CD14-positive monocyte (primary cell): ENCODE measurements around the gene ABHD4. TPM values are rescaled to one million over a fixed set of nuclear protein-coding genes. Genes with fewer than 3 reads are reported as not detected.

Experiments
- DNase-seq, 3 donors: peaks; one replicate each; pipeline ENCODE4 v3.0.0-alpha.2; 2011 to 2022
- H2AFZ ChIP-seq: 2 replicates; pipeline ENCODE4 v1.6.0; 2012; ENCODE audit warnings: mild to moderate bottlenecking, low read depth, low read length, inconsistent platforms; ENCODE audit not compliant: insufficient read depth, poor library complexity, severe bottlenecking
- H3K27ac ChIP-seq, 2 donors: 1 replicate in 1 of 2; 2 replicates in 1 of 2; pipeline ENCODE4 v1.5.1; 2012 to 2013; ENCODE audit warnings: low read length in 2 of 2, control low read depth in 1 of 2, inconsistent platforms in 1 of 2, low read depth in 1 of 2, mild to moderate bottlenecking in 1 of 2
- H3K27me3 ChIP-seq, 2 donors: one replicate each; pipeline versions ENCODE4 v1.6.0 to v1.6.1; 2011 to 2013; ENCODE audit warnings: low read length in 2 of 2; ENCODE audit not compliant: control insufficient read depth in 2 of 2, insufficient read depth in 2 of 2
- H3K36me3 ChIP-seq, 2 donors: replicated peaks in 1 of 2; 1 replicate in 1 of 2; 2 replicates in 1 of 2; pipeline versions ENCODE4 v1.5.1 to v1.6.1; 2012 to 2013; ENCODE audit warnings: low read length in 2 of 2, control low read depth in 1 of 2, inconsistent platforms in 1 of 2, mild to moderate bottlenecking in 1 of 2; ENCODE audit not compliant: insufficient read depth in 2 of 2, control insufficient read depth in 1 of 2
- H3K4me1 ChIP-seq, 2 donors: 1 replicate in 1 of 2; 2 replicates in 1 of 2; pipeline versions ENCODE4 v1.5.1 to v1.6.1; 2012 to 2013; ENCODE audit warnings: low read length in 2 of 2, control low read depth in 1 of 2, inconsistent platforms in 1 of 2, mild to moderate bottlenecking in 1 of 2, moderate library complexity in 1 of 2; ENCODE audit not compliant: insufficient read depth in 2 of 2, control insufficient read depth in 1 of 2
- H3K4me2 ChIP-seq: replicated peaks from 2 replicates; pipeline ENCODE3; 2012; ENCODE audit warnings: low read length, moderate library complexity, mild to moderate bottlenecking; ENCODE audit not compliant: poor library complexity, severe bottlenecking; ENCODE audit errors: extremely low read depth
- H3K4me3 ChIP-seq, 3 experiments: fragments of 200-600 bp in 1 of 3; sonication (generic) in 1 of 3; replicated peaks in 1 of 3; 1 replicate in 2 of 3; 2 replicates in 1 of 3; pipeline ENCODE4 v1.5.1; 2011 to 2013; ENCODE audit warnings: low read length in 3 of 3, mild to moderate bottlenecking in 3 of 3, control low read depth in 2 of 3, low read depth in 2 of 3, inconsistent platforms in 1 of 3, moderate library complexity in 1 of 3
- H3K79me2 ChIP-seq: 2 replicates; pipeline ENCODE4 v1.6.0; 2012; ENCODE audit warnings: mild to moderate bottlenecking, control low read depth, inconsistent platforms, low read length, moderate library complexity; ENCODE audit not compliant: insufficient read depth
- H3K9ac ChIP-seq: 2 replicates; pipeline ENCODE4 v1.6.0; 2017; ENCODE audit warnings: low read length, mild to moderate bottlenecking; ENCODE audit not compliant: insufficient read depth, poor library complexity, severe bottlenecking
- H3K9me3 ChIP-seq, 2 donors: replicated peaks in 1 of 2; 1 replicate in 1 of 2; 2 replicates in 1 of 2; pipeline versions ENCODE4 v1.5.1 to v1.6.1; 2012 to 2013; ENCODE audit warnings: low read length in 2 of 2, control low read depth in 1 of 2; ENCODE audit not compliant: control insufficient read depth in 1 of 2, insufficient read depth in 1 of 2
- H4K20me1 ChIP-seq: 2 replicates; pipeline ENCODE4 v1.6.0; 2012; ENCODE audit warnings: mild to moderate bottlenecking, low read length, control low read depth, moderate library complexity; ENCODE audit not compliant: insufficient read depth
- H3K27ac Mint-ChIP-seq, 7 donors: one replicate each; pipeline ENCODE4 v1.8.0; 2020; ENCODE audit warnings: mild to moderate bottlenecking in 7 of 7, mixed read lengths in 7 of 7, moderate library complexity in 6 of 7, inconsistent platforms in 2 of 7
- H3K27me3 Mint-ChIP-seq, 3 donors: one replicate each; pipeline ENCODE4 v1.8.0; 2021 to 2022; ENCODE audit warnings: low read depth in 3 of 3, mild to moderate bottlenecking in 3 of 3, mixed read lengths in 3 of 3, moderate library complexity in 3 of 3, inconsistent platforms in 1 of 3
- H3K36me3 Mint-ChIP-seq, 2 donors: one replicate each; pipeline ENCODE4 v1.8.0; 2020; ENCODE audit warnings: mixed read lengths in 2 of 2, inconsistent platforms in 1 of 2, mild to moderate bottlenecking in 1 of 2
- H3K4me1 Mint-ChIP-seq: one replicate; pipeline ENCODE4 v1.8.0; 2020; ENCODE audit warnings: mild to moderate bottlenecking, mixed read lengths
- H3K4me3 Mint-ChIP-seq, 2 donors: one replicate each; pipeline ENCODE4 v1.8.0; 2020; ENCODE audit warnings: mild to moderate bottlenecking in 2 of 2, mixed read lengths in 2 of 2, moderate library complexity in 1 of 2
- H3K9me3 Mint-ChIP-seq, 7 donors: one replicate each; pipeline ENCODE4 v1.8.0; 2020 to 2022; ENCODE audit warnings: mixed read lengths in 7 of 7, mild to moderate bottlenecking in 6 of 7, moderate library complexity in 6 of 7, inconsistent platforms in 2 of 7
- WGBS: methylation state at CpG from one replicate; pipeline ENCODE4 v1.1.5; 2013; ENCODE audit warnings: missing lambda C conversion rate; ENCODE audit not compliant: insufficient coverage; 5-methylcytosine and 5-hydroxymethylcytosine counted together
- intact Hi-C, 2 donors: fragments of 100-400 bp; cut with micrococcal nuclease; formaldehyde crosslinking; loops; one replicate each; pipeline versions ENCODE4 v1.15.0 to v1.15.1; 2023
- polyA plus RNA-seq, 3 donors: library from polyadenylated mRNA; depleted of rRNA in 1 of 3; unstranded in 2 of 3; stranded (reverse) in 1 of 3; fragments of 300-500 nt in 2 of 3; fragments of >200 nt in 1 of 3; fragmentation: Illumina TruSeq in 2 of 3; gene quantifications; 1 replicate in 2 of 3; 2 replicates in 1 of 3; pipeline ENCODE4 v1.2.3, GENCODE V29; 2012 to 2021
- TF ChIP-seq, protein P1 (sequence below): fragments of 200-600 bp; IDR thresholded peaks from one replicate; pipeline ENCODE4 v1.8.0; 2022; ENCODE audit warnings: antibody characterized with exemption, mild to moderate bottlenecking

ABHD4 gene
- polyA plus RNA-seq, 3 donors = 9.4 to 13.4 (median 12.5) TPM

DNA sequence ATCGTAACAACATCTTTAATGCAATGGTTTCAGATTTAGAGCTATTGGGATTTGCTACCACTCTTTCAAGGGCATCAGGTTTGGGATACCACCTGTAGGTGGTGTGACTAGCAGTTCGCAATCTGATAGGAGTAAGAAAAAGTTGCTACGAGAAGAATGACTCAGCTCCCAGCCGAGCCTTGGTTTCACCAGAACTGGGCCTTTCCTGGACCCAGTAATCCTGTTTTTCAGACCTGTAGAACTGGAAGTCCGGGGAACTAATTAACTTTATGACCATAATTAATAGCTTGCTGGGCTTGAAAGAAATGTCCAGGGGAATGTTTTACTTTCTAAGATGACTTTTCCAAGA lies 770 bp downstream of the ABHD4 start:
- peaks cover 26 to 27% of the 10 kb centered on the region in 2 donors for H3K36me3 Mint-ChIP-seq
- peak overlapping the region; percentile 86 to 97 (median 92) for H3K27ac Mint-ChIP-seq
- H3K9me3 ChIP-seq = no peaks in the 10 kb centered on the region
- peaks cover 14 to 21% of the 10 kb centered on the region in 2 donors for H3K4me1 ChIP-seq
- peak overlapping the region; percentile 90 to 95 (median 94) for H3K4me3 ChIP-seq
- peak; percentile 16 to 64 (median 50) for DNase-seq
- H3K9me3 Mint-ChIP-seq = peaks cover 0 to 2% (median 0%) of the 10 kb centered on the region in 7 donors
- intact Hi-C loops = loop anchor here in 1 of 2 donors (5.0 kb wide), 2 partner anchors 48 to 168 kb away; partner anchors contain the start of gene OXA1L
- H3K27me3 ChIP-seq = peaks cover 2 to 6% of the 10 kb centered on the region in 2 donors
- H3K27me3 Mint-ChIP-seq = peaks cover 6 to 28% (median 23%) of the 10 kb centered on the region in 3 donors
- H3K27ac ChIP-seq = peak overlapping the region in 1 of 2 donors; percentile 81
- H3K9ac ChIP-seq = peak overlapping the region; percentile 79
- no peaks in the 10 kb centered on the region for H4K20me1 ChIP-seq
- H3K4me2 ChIP-seq = peak overlapping the region; percentile 96
- WGBS = 2% methylated on average over 3 of the region's 5 CpGs
- H2AFZ ChIP-seq = peak overlapping the region; percentile 97
- peak overlapping the region; percentile 98 for H3K4me3 Mint-ChIP-seq
- H3K79me2 ChIP-seq = no peaks in the 10 kb centered on the region
- peaks cover 24% of the 10 kb centered on the region for H3K4me1 Mint-ChIP-seq
- peaks cover 9 to 25% of the 10 kb centered on the region in 2 donors for H3K36me3 ChIP-seq
- TF ChIP-seq, protein P1, sequence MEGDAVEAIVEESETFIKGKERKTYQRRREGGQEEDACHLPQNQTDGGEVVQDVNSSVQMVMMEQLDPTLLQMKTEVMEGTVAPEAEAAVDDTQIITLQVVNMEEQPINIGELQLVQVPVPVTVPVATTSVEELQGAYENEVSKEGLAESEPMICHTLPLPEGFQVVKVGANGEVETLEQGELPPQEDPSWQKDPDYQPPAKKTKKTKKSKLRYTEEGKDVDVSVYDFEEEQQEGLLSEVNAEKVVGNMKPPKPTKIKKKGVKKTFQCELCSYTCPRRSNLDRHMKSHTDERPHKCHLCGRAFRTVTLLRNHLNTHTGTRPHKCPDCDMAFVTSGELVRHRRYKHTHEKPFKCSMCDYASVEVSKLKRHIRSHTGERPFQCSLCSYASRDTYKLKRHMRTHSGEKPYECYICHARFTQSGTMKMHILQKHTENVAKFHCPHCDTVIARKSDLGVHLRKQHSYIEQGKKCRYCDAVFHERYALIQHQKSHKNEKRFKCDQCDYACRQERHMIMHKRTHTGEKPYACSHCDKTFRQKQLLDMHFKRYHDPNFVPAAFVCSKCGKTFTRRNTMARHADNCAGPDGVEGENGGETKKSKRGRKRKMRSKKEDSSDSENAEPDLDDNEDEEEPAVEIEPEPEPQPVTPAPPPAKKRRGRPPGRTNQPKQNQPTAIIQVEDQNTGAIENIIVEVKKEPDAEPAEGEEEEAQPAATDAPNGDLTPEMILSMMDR = no peak

DNA sequence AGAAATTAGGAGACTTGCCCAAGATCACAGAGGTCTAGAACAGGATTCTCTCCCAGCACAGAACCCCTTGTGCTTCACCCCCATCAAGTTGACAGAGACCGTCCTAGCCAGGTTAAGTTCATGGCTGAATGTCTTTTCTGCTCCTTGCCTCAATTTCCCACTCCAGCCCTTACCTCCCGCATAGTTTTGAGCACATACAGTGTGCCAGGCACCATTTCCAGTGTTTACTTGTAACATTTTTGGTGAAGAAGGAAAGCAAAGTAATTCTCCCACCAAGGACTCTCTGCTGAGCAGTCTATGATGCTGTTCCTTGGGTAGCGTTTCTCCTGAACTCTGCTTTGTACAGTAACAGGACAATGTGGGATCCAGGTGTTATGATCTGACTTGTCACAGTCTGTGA lies 1.2 kb downstream of the ABHD4 start:
- peak overlapping the region; percentile 96 for H3K4me2 ChIP-seq
- H3K4me3 ChIP-seq = peak overlapping the region in 1 of 3 experiments; percentile 90
- intact Hi-C loops = loop anchor here in 1 of 2 donors (5.0 kb wide), 2 partner anchors 48 to 168 kb away; partner anchors contain the start of gene OXA1L
- no peaks in the 10 kb centered on the region for H4K20me1 ChIP-seq
- H3K27me3 ChIP-seq = peaks cover 2 to 6% of the 10 kb centered on the region in 2 donors
- Mint-ChIP-seq H3K27ac (peak overlapping the region in 1 of 7 donors; percentile 17), H3K4me1 (peaks cover 24% of the 10 kb centered on the region), H3K27me3 (peaks cover 4 to 23% (median 23%) of the 10 kb centered on the region in 3 donors), H3K9me3 (peaks cover 0 to 2% (median 0%) of the 10 kb centered on the region in 7 donors), H3K36me3 (peaks cover 30 to 31% of the 10 kb centered on the region in 2 donors), H3K4me3 (peak overlapping the region; percentile 98)
- DNase-seq = no peak
- no peaks in the 10 kb centered on the region for H3K9me3 ChIP-seq
- no peak overlapping the region for H2AFZ ChIP-seq
- H3K36me3 ChIP-seq = peaks cover 10 to 29% of the 10 kb centered on the region in 2 donors
- H3K9ac ChIP-seq = no peak overlapping the region
- H3K79me2 ChIP-seq = no peaks in the 10 kb centered on the region
- TF ChIP-seq, protein P1 = no peak
- 100% methylated on average over 1 of the region's 3 CpGs for WGBS
- peaks cover 14 to 21% of the 10 kb centered on the region in 2 donors for H3K4me1 ChIP-seq
- H3K27ac ChIP-seq = no peak overlapping the region
